Transverse colon (tissue), 4 donors: ENCODE data around the gene SLC13A1. TPM values are rescaled to one million over a fixed set of nuclear protein-coding genes. Genes with fewer than 3 reads are reported as not detected.

Experiments used
- DNase-seq: peaks from one replicate; pipeline ENCODE4 v3.0.0-alpha.2; 2019
- H3K27ac ChIP-seq, 4 donors: fragments of 200-600 bp; sonication (generic); 2 replicates each; pipeline ENCODE4 v1.5.1; 2016 to 2018; ENCODE audit warnings: inconsistent platforms in 4 of 4
- H3K27me3 ChIP-seq: fragments of 200-600 bp; sonication (generic); 2 replicates; pipeline ENCODE4 v1.5.1; 2017; ENCODE audit warnings: inconsistent platforms
- H3K36me3 ChIP-seq, 4 donors: fragments of 200-600 bp; sonication (generic); 2 replicates each; pipeline ENCODE4 v1.5.1; 2017 to 2019; ENCODE audit warnings: inconsistent platforms in 4 of 4
- H3K4me1 ChIP-seq, 4 donors: fragments of 200-600 bp; sonication (generic); 2 replicates each; pipeline ENCODE4 v1.5.1; 2017 to 2020; ENCODE audit warnings: inconsistent platforms in 4 of 4
- H3K4me3 ChIP-seq, 4 donors: fragments of 200-600 bp; sonication (generic); 1 replicate in 1 of 4; 2 replicates in 3 of 4; pipeline versions ENCODE4 v1.5.1 to v1.6.1; 2017 to 2019; ENCODE audit warnings: inconsistent platforms in 4 of 4
- H3K9me3 ChIP-seq, 2 donors: fragments of 200-600 bp; sonication (generic); 2 replicates each; pipeline ENCODE4 v1.5.1; 2017 to 2019; ENCODE audit warnings: inconsistent platforms in 2 of 2
- EP300 ChIP-seq: sonication (generic); formaldehyde crosslinking; IDR thresholded peaks from one replicate; pipeline ENCODE4 v1.6.1; 2017; ENCODE audit warnings: antibody characterized with exemption, low read depth
- POLR2A ChIP-seq: fragments of 450-650 bp; IDR thresholded peaks from one replicate; pipeline ENCODE4 v1.6.1; 2016; ENCODE audit warnings: antibody characterized with exemption, mild to moderate bottlenecking, moderate library complexity
- POLR2AphosphoS5 ChIP-seq, 3 donors: sonication (generic); formaldehyde crosslinking; IDR thresholded peaks; one replicate each; pipeline ENCODE4 v1.6.1; 2016; ENCODE audit warnings: antibody characterized with exemption in 3 of 3
- WGBS, 2 donors: methylation state at CpG; one replicate each; pipeline ENCODE4 v1.1.5; 2018; ENCODE audit warnings: low coverage in 1 of 2; 5-methylcytosine and 5-hydroxymethylcytosine counted together
- in situ Hi-C, 4 donors: fragments of 200-750 bp; cut with MboI; loops; one replicate each; pipeline versions ENCODE4 v1.15.0 to v1.15.1; 2017; ENCODE audit warnings: low sequenced_read_pairs in 3 of 4, low pct_ligation_motif_present in 1 of 4, low pct_unique_long_range_greater_than_20kb in 1 of 4
- intact Hi-C: fragments of 100-400 bp; cut with DNase I; formaldehyde crosslinking; loops from one replicate; pipeline ENCODE4 v1.15.1; 2023; ENCODE audit warnings: low total_unique reads
- total RNA-seq, 4 donors: library from RNA; depleted of rRNA; stranded (reverse); fragments of >200 nt; gene quantifications; one replicate each; pipeline ENCODE4 v1.1.0, GENCODE V29; 2016
- TF ChIP-seq, protein P1 (sequence below), 5 experiments: fragments of 200-600 bp in 3 of 5; fragments of 450-650 bp in 2 of 5; sonication (generic) in 3 of 5; IDR thresholded peaks; 1 replicate in 2 of 5; 2 replicates in 3 of 5; pipeline ENCODE4 v1.5.1; 2016 to 2017; ENCODE audit warnings: antibody characterized with exemption in 5 of 5, inconsistent platforms in 3 of 5, mild to moderate bottlenecking in 2 of 5, moderate library complexity in 1 of 5

Gene SLC13A1
- total RNA-seq, 4 donors from 2014 or later = 2.1 to 7.5 TPM; not detected in 2

DNA sequence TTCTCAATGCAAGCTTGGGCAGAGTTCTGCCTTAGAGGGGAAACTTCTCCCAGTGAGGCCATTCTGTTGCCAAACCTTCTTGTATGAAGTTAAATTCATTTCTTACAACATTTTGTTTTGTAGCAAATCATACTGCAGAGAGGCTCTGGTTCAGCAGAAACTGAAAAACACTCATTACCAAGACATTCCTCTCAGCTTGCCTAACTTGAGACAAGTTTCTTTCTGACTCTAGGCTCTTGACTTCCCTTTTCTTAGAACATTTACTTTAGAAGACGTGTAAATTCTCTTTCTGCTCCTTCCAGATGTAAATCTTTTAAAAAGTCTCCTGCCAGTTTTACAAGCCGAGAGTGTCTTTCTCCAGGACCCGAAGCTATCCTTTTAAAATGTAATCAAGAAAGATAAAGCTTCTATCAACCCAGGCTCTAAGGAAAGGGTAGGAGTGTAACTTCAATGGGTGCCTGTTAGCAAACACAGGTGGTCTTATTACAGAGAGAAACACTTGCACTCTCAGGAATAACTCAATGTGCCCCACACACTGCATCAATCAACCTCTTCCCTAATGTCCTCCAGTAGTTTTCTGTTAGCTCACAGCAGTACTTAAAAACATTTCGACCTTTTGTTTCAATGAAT is 123.8 kb downstream of the SLC13A1 start:
- H3K4me3 ChIP-seq = no peak overlapping the region
- TF ChIP-seq, protein P1, sequence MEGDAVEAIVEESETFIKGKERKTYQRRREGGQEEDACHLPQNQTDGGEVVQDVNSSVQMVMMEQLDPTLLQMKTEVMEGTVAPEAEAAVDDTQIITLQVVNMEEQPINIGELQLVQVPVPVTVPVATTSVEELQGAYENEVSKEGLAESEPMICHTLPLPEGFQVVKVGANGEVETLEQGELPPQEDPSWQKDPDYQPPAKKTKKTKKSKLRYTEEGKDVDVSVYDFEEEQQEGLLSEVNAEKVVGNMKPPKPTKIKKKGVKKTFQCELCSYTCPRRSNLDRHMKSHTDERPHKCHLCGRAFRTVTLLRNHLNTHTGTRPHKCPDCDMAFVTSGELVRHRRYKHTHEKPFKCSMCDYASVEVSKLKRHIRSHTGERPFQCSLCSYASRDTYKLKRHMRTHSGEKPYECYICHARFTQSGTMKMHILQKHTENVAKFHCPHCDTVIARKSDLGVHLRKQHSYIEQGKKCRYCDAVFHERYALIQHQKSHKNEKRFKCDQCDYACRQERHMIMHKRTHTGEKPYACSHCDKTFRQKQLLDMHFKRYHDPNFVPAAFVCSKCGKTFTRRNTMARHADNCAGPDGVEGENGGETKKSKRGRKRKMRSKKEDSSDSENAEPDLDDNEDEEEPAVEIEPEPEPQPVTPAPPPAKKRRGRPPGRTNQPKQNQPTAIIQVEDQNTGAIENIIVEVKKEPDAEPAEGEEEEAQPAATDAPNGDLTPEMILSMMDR (IDR thresholded peaks at IDR 0.05) = no peak
- TF ChIP-seq POLR2AphosphoS5 (IDR thresholded peaks at IDR 0.05) (no peak), POLR2A (no peak), EP300 (no peak)
- H3K9me3 ChIP-seq = no peaks in the 10 kb centered on the region
- in situ Hi-C loops = no loop called here
- H3K4me1 ChIP-seq = no peaks in the 10 kb centered on the region
- no peaks in the 10 kb centered on the region for H3K27me3 ChIP-seq
- intact Hi-C loops = no loop called here
- 22 to 25% methylated on average over 3 of the region's 4 CpGs for WGBS, 2 donors
- H3K27ac ChIP-seq = no peak overlapping the region
- no peaks in the 10 kb centered on the region for H3K36me3 ChIP-seq
- no peak for DNase-seq

DNA sequence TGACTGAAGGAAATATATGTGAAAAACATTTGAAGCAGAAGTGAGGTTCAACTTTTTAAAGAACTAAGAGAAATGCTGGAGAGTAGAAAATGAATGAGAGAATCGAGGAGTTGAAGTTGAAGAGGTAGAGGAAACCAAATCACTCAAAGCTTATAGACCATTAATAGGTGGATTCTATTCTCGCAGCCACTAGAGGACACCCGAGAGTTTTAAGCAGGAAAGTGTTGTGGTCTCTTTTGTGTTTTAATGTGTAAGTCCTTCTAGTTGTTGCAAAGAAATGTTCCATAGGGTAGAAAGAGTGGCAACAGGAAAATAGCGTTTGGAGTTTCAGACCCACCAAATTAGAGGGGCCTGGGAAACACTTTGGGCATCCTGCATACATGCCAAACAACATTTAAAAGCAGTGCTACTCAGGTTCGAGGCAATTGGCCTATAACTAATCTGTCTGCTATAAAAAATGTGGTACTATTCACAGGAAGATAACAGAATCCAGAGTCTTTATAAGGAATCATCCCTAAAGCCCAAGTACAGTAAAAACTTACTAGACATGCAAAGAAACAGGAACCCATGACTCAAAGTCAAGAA is 129.0 kb downstream of the SLC13A1 start:
- no peak overlapping the region for H3K27ac ChIP-seq
- 68 to 75% methylated on average over 4 to 5 of the region's 5 CpGs for WGBS, 2 donors
- H3K9me3 ChIP-seq = no peaks in the 10 kb centered on the region
- in situ Hi-C loops (no loop called here), intact Hi-C loops (no loop called here)
- no peaks in the 10 kb centered on the region for H3K4me1 ChIP-seq
- no peaks in the 10 kb centered on the region for H3K36me3 ChIP-seq
- no peak for TF ChIP-seq EP300
- TF ChIP-seq, protein P1 (IDR thresholded peaks at IDR 0.05) = peak in 3 of 5 experiments; percentile 8 to 16 (median 14)
- no peaks in the 10 kb centered on the region for H3K27me3 ChIP-seq
- DNase-seq = no peak
- H3K4me3 ChIP-seq = no peak overlapping the region

DNA sequence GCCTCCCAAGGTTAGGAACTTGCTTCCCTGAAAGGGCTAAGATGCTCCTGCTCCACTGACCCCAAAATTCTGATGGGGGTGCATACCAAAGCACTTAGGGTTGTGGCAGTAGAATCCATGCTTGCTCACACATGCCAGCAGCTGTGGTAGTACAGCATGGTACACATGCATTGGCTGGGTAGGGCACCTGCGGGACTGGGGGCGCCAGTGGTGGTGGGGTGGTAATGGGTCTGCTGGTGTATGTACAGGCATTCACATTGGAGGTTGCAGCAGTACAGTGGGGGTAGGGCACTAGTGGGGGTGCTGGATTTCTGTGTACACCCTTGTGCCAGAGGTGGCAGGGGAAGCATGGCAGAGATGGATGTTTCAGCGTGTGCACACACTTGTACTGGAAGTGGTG is 132.0 kb downstream of the SLC13A1 start:
- in situ Hi-C loops (no loop called here), intact Hi-C loops (no loop called here)
- no peaks in the 10 kb centered on the region for H3K9me3 ChIP-seq
- WGBS, 2 donors = 89% methylated on average over 3 of the region's 3 CpGs; no CpG with 5 or more reads in 1 of the 2 donors
- no peak overlapping the region for H3K27ac ChIP-seq
- TF ChIP-seq EP300 = no peak
- TF ChIP-seq, protein P1 (IDR thresholded peaks at IDR 0.05) = no peak
- no peak for DNase-seq
- no peak overlapping the region for H3K4me3 ChIP-seq
- no peaks in the 10 kb centered on the region for H3K4me1 ChIP-seq
- H3K27me3 ChIP-seq = no peaks in the 10 kb centered on the region
- H3K36me3 ChIP-seq = no peaks in the 10 kb centered on the region

Other genes with a start within 250 kb of the SLC13A1 start
- gene TAS2R16, start 204.3 kb downstream of the SLC13A1 start, total RNA-seq = not detected